ENCODE results near the gene GRIA4.

GRIA4 gene

GRCh38 chr11:105609832-105610781 is at the start of gene GRIA4:
Gene GRIA4, plus strand, starts transcription at chr11:105610073. Its CDS starts 925 bp downstream, at chr11:105610998.
- peak; percentile 56 for DNase-seq (ENCODE audit: low spot score)

- DNase-seq (ENCODE audit: low spot score) = no peak
Observed at GRCh38 chr11:105573091-105573490, 36.8 kb upstream of the GRIA4 start.

- DNase-seq (ENCODE audit: low spot score) = no peak
Observed at GRCh38 chr11:105574974-105575373, 34.9 kb upstream of the GRIA4 start.

- peak; percentile 4 for DNase-seq (ENCODE audit: low spot score)
Observed at GRCh38 chr11:105577641-105578040, 32.2 kb upstream of the GRIA4 start.

- no peak for DNase-seq (ENCODE audit: low spot score)
Observed at GRCh38 chr11:105579111-105579510, 30.8 kb upstream of the GRIA4 start.

- no peak for DNase-seq (ENCODE audit: low spot score)
Observed at GRCh38 chr11:105582497-105582896, 27.4 kb upstream of the GRIA4 start.

- DNase-seq (ENCODE audit: low spot score) = peak; percentile 40
Observed at GRCh38 chr11:105588001-105588400, 21.9 kb upstream of the GRIA4 start.

GRCh38 chr11:105589346-105589745 is 20.5 kb upstream of the GRIA4 start:
- no peak for DNase-seq (ENCODE audit: low spot score)

- no peak for DNase-seq (ENCODE audit: low spot score)
Observed at GRCh38 chr11:105592035-105592434, 17.8 kb upstream of the GRIA4 start.

GRCh38 chr11:105598371-105598770 is 11.5 kb upstream of the GRIA4 start:
- no peak for DNase-seq (ENCODE audit: low spot score)

- no peak for DNase-seq (ENCODE audit: low spot score)
Observed at GRCh38 chr11:105603156-105603555, 6.7 kb upstream of the GRIA4 start.

- DNase-seq (ENCODE audit: low spot score) = peak; percentile 17
Observed at GRCh38 chr11:105609341-105609781, 512 bp upstream of the GRIA4 start.

- DNase-seq (ENCODE audit: low spot score) = no peak
Observed at GRCh38 chr11:105610871-105611571, 1.1 kb downstream of the GRIA4 start.

- no peak for DNase-seq (ENCODE audit: low spot score)
Observed at GRCh38 chr11:105611572-105612441, 1.9 kb downstream of the GRIA4 start.

- no peak for DNase-seq (ENCODE audit: low spot score)
Observed at GRCh38 chr11:105612771-105613170, 2.9 kb downstream of the GRIA4 start.

GRCh38 chr11:105613183-105613582 is 3.3 kb downstream of the GRIA4 start:
- DNase-seq (ENCODE audit: low spot score) = no peak

- DNase-seq (ENCODE audit: low spot score) = no peak
Observed at GRCh38 chr11:105618343-105618955, 8.6 kb downstream of the GRIA4 start.

- no peak for DNase-seq (ENCODE audit: low spot score)
Observed at GRCh38 chr11:105619556-105619955, 9.7 kb downstream of the GRIA4 start.

- DNase-seq (ENCODE audit: low spot score) = no peak
Observed at GRCh38 chr11:105622016-105622415, 12.1 kb downstream of the GRIA4 start.

- DNase-seq (ENCODE audit: low spot score) = no peak
Observed at GRCh38 chr11:105632316-105632715, 22.4 kb downstream of the GRIA4 start.

- DNase-seq (ENCODE audit: low spot score) = no peak
Observed at GRCh38 chr11:105635466-105635865, 25.6 kb downstream of the GRIA4 start.

GRCh38 chr11:105636496-105636895 is 26.6 kb downstream of the GRIA4 start:
- no peak for DNase-seq (ENCODE audit: low spot score)
